ENCODE data around the gene PSMD9. TPM values are rescaled to one million over a fixed set of nuclear protein-coding genes. Genes with fewer than 3 reads are reported as not detected.

PSMD9 gene
- total and polyA plus RNA-seq, 2 experiments from 2014 or later, result 32.7 to 36.3 TPM

- no peak for TF ChIP-seq ZNF462 (CRISPR knock-in tag; IDR thresholded peaks at IDR 0.05)
- TF ChIP-seq EZH2phosphoT487 (IDR thresholded peaks at IDR 0.05; ENCODE audit: unreplicated experiment), result no peak
Observed at GRCh38 chr12:121903202-121903601, 14.6 kb downstream of the PSMD9 start (continued).

- Histone ChIP-seq H2AFZ (no peak overlapping the region), H3K4me2 (no peak overlapping the region), H4K20me1 (replicated peaks; ENCODE audit: insufficient read depth) (no peaks in the 10 kb centered on the region; the same call in 1 of the 2 replicates), H3K9me2 (ENCODE audit: insufficient read depth) (no peaks in the 10 kb centered on the region), H3K4me3 (no peak overlapping the region), H3K27me3 (ENCODE audit: insufficient read depth) (no peaks in the 10 kb centered on the region), H3F3A (replicated peaks; ENCODE audit: low read depth) (no peaks in the 10 kb centered on the region), H3K4me1 (ENCODE audit: insufficient read depth) (no peaks in the 10 kb centered on the region), H3K27ac (ENCODE audit: low read depth) (no peak overlapping the region), H3K36me3 (ENCODE audit: insufficient read depth) (no peaks in the 10 kb centered on the region; the same call in 1 of the 2 replicates), H3K79me2 (replicated peaks; ENCODE audit: insufficient read depth) (no peaks in the 10 kb centered on the region)
- Mint-ChIP-seq H3K4me1 (no peaks in the 10 kb centered on the region), H3K4me3 (no peak overlapping the region), H3K36me3 (ENCODE audit: low read depth) (peaks cover 40% of the 10 kb centered on the region), H3K27ac (no peak overlapping the region), H3K27me3 (ENCODE audit: insufficient read depth, low read depth, poor library complexity) (peaks cover 4% of the 10 kb centered on the region), H3K9me3 (no peaks in the 10 kb centered on the region)
- ATAC-seq, result no peak
- DNase-seq (ENCODE audit: low spot score), result no peak
- TF ChIP-seq CTCF (conservative IDR thresholded peaks at IDR 0.05; ENCODE audit: low read depth in 2 of 2) (no peak), POLR2AphosphoS5 (IDR thresholded peaks at IDR 0.05; ENCODE audit: low read depth) (no peak), STAT1 (IDR thresholded peaks at IDR 0.05; ENCODE audit: unreplicated experiment) (no peak), REST (IDR thresholded peaks at IDR 0.05; ENCODE audit: unreplicated experiment) (no peak)
Observed at GRCh38 chr12:121905746-121906145, 17.2 kb downstream of the PSMD9 start.

Data from GM23338 (cell line).